Pons (tissue), 1 donor: ENCODE measurements around the gene KAT5.
"Not testable (repeated sequence)": the region's sequence is repeated elsewhere in the genome, so short reads cannot be mapped to it uniquely, and the experiment has no call there.

ENCODE experiments used
- DNase-seq: peaks from one replicate; pipeline ENCODE4 v3.0.0-alpha.2; 2016; ENCODE audit warnings: low spot score

Gene KAT5

DNA sequence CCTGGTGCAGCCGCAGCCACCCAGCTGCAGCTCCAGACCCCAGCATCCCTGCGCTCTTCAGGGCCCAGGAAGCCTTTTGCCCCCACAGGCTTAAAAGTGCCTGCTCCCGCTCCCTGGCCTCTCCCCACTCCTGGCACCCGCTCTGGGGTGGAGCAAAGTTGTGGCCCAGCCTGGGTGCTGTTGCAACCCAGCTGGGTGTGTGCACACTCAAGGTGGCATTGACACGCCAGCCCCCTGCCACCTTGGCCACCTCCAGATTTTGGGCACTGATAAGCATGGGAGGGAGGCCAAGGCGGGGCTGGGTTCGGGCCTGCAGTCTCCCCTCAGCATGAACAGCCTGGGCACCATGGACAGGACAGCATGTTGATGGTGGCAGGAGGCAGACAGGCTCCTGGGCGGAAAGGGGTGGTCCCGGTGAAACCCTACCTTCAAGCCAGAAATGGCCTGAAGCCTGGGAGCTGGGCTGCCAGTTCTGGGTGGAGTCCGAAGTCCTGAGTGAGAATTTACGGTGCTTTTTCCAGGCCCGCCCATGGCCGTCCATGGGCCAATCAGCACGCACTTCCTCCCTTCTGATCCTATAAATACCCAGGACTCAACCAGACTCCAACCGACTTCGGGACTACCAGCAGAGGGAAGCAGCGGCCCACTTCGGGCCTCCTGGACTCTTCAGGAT, 32.1 kb downstream of the KAT5 start:
- DNase-seq = peak; percentile 4

DNA sequence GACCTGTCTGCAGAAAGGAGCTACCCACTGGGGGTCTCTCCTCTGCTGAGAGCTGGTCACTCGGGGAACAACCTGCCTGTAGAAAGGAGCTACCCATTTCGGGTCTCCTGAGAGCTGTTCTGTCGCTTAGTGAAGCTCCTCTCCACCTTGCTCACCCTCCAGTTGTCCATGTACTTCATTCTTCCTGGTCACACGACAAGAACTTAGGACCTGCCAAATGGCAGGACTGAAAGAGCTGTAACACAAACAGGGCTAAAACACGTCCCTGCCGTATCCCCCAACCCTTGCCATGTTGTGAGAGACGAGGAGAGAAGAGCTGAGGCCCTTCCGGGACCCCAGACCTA, 32.6 kb downstream of the KAT5 start:
- DNase-seq = no peak

DNA sequence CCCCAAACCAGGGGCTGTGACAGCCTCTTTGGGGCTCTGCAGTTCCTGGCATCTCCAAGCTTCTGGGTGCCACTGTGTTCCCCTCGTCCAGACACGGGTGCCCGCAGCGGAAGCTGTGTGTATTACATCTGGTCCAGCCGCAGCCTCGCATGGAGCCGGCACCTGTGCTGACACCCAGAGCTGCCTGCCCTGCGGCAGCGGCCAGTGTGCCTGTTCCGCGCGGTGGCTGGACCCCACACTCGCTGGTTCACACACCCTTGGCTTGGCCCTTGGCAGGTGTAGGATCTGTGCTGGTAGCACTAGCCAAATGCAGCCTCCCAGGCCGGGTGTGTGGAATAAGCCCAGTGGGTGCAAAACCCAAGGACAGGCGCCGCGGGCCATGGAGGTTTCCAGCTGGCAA, 33.0 kb downstream of the KAT5 start:
- no peak for DNase-seq

DNA sequence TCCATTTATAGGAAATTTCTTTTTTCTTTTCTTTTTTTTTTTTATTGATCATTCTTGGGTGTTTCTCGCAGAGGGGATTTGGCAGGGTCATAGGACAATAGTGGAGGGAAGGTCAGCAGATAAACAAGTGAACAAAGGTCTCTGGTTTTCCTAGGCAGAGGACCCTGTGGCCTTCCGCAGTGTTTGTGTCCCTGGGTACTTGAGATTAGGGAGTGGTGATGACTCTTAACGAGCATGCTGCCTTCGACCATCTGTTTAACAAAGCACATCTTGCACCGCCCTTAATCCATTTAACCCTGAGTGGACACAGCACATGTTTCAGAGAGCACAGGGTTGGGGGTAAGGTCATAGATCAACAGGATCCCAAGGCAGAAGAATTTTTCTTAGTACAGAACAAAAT, 50.1 kb downstream of the KAT5 start:
- DNase-seq = not testable (repeated sequence)

DNA sequence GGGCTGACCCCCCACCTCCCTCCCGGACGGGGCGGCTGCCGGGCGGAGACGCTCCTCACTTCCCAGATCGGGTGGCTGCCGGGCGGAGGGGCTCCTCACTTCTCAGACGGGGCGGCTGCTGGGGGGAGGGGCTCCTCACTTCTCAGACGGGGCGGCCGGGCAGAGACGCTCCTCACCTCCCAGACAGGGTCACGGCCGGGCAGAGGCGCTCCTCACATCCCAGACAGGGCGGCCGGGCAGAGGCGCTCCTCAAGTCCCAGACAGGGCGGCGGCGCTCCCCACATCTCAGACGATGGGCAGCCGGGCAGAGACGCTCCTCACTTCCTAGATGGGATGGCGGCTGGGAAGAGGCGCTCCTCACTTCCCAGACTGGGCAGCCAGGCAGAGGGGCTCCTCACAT, 50.8 kb downstream of the KAT5 start:
- not testable (repeated sequence) for DNase-seq

DNA sequence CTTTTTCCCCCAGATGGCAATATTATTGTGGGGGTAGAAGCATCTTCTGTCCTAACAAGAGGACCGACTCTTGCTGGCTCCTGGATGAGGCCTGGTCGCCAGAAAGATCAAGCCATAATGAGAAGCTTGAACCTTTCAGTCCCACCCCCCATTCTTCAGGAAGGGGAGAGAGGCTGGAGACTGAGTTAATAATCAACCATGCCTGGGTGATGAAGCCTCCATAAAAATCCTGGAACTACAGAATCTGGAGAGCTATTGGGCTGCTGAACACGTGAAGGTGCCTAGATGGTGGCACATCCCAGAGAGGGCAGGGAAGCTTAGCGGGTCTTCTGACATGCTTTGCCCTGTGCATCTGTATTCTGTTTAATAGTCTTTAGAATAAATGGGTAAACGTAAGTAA, 52.4 kb downstream of the KAT5 start:
- no peak for DNase-seq

DNA sequence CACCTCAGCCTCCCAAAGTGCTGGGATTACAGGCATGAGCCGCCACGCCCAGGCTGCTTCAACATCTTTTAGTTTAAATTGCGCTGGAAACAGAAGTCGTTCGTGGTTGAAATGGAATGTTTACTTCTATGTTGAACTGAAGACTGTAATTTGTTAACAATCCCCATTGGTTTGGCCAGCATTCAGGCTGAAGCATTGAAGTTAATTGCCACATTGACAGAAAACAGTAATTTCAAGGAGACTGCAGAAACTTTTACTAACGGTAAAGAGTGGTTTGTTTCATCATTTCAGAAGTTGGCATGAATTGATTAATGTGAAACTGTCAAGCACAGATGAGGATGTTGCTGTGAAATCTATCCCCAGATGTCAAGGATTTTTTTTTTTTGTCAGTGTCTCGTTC, 54.5 kb downstream of the KAT5 start:
- no peak for DNase-seq

DNA sequence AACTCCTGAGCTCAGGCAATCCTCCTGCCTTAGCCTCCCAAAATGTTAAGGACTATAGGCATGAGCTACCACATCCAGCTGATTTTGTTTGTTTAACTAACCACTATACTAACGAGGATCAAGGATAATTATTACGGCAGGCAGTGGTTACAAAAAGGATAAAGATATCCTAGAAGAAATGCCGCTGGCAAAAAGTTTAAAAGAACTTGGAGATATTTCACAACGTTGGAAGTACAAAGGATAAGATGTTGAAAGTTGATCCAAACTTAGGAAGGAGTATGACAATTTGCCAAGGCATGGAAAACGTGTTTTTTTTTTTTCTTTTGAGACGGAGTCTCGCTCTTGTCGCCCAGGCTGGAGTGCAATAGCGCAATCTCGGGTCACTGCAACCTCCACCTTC, 55.4 kb downstream of the KAT5 start:
- no peak for DNase-seq

GRCh38 chr11:65767806-65768205, 55.8 kb downstream of the KAT5 start:
- not testable (repeated sequence) for DNase-seq
